ENCODE data around the gene EPB41L3. TPM values are rescaled to one million over a fixed set of nuclear protein-coding genes. Genes with fewer than 3 reads are reported as not detected.

Gene EPB41L3
- total and polyA plus RNA-seq, 2 experiments from 2014 or later: 20.8 to 22.2 TPM

GRCh38 chr18:5413447-5413846, 130.3 kb downstream of the EPB41L3 start:
- H3K4me2 ChIP-seq (ENCODE audit: unreplicated experiment): no peak overlapping the region
- H3K4me3 ChIP-seq: no peak overlapping the region
- no peak overlapping the region for H3K27ac ChIP-seq
- H4K20me1 ChIP-seq (ENCODE audit: insufficient read depth): no peaks in the 10 kb centered on the region
- H2AFZ ChIP-seq: no peak overlapping the region
- in situ Hi-C loops (cut with MboI): no loop called here
- no peaks in the 10 kb centered on the region for H3K4me1 ChIP-seq (ENCODE audit: insufficient read depth)
- no peak for DNase-seq
- no peaks in the 10 kb centered on the region for H3K9me3 ChIP-seq (ENCODE audit: low read depth)
- H3K79me2 ChIP-seq (ENCODE audit: insufficient read depth): no peaks in the 10 kb centered on the region
- no peaks in the 10 kb centered on the region for H3K9me2 ChIP-seq (ENCODE audit: insufficient read depth)
- H3K36me3 ChIP-seq (ENCODE audit: low read depth): no peaks in the 10 kb centered on the region
- H3K9ac ChIP-seq: no peak overlapping the region
- 72 to 73% methylated on average over 2 of the region's 2 CpGs for WGBS, 2 experiments (ENCODE audit: low coverage in 1 of 2, low lambda C conversion rate in 2 of 2, missing lambda C conversion rate in 2 of 2)
- H3F3A ChIP-seq (ENCODE audit: insufficient read depth): no peaks in the 10 kb centered on the region
- H3K27me3 ChIP-seq (replicated peaks; ENCODE audit: insufficient read depth): no peaks in the 10 kb centered on the region
- no peak for TF ChIP-seq EZH2 (IDR thresholded peaks at IDR 0.05; ENCODE audit: insufficient read depth, poor library complexity, severe bottlenecking)
- no peak for TF ChIP-seq EZH2phosphoT487 (IDR thresholded peaks at IDR 0.05; ENCODE audit: insufficient read depth, low read depth)

DNA sequence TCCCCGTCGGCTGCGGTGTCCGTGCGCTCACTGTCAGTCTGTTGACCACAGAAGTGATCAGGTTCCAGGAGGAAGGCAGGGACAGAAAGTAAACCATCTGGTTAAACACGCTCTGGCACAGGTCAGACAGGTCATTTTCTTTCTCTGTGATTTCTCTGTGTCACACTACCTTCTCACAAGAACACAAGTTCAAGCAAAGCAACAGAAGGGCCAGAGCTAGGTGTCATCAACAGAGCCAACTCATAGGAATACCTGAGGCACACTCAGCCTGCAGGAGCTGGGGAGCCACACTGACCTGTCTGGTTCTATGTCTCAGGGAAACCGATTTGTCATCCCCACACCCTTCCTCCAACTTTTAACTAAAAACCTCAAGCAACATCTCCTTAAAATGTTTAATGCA, 133.2 kb downstream of the EPB41L3 start:
- no peaks in the 10 kb centered on the region for H3K79me2 ChIP-seq (ENCODE audit: insufficient read depth)
- H3F3A ChIP-seq (ENCODE audit: insufficient read depth): no peaks in the 10 kb centered on the region
- WGBS, 2 experiments (ENCODE audit: low coverage in 1 of 2, low lambda C conversion rate in 2 of 2, missing lambda C conversion rate in 2 of 2): 93 to 96% methylated on average over 7 of the region's 7 CpGs
- DNase-seq: no peak
- H3K9ac ChIP-seq: no peak overlapping the region
- no peak overlapping the region for H2AFZ ChIP-seq
- no peaks in the 10 kb centered on the region for H4K20me1 ChIP-seq (ENCODE audit: insufficient read depth)
- no peaks in the 10 kb centered on the region for H3K4me1 ChIP-seq (ENCODE audit: insufficient read depth)
- no peaks in the 10 kb centered on the region for H3K36me3 ChIP-seq (ENCODE audit: low read depth)
- H3K27me3 ChIP-seq (replicated peaks; ENCODE audit: insufficient read depth): no peaks in the 10 kb centered on the region
- no peaks in the 10 kb centered on the region for H3K9me3 ChIP-seq (ENCODE audit: low read depth)
- H3K4me2 ChIP-seq (ENCODE audit: unreplicated experiment): no peak overlapping the region
- H3K4me3 ChIP-seq: no peak overlapping the region
- no peak for TF ChIP-seq EZH2phosphoT487 (IDR thresholded peaks at IDR 0.05; ENCODE audit: insufficient read depth, low read depth)
- no peak for TF ChIP-seq EZH2 (IDR thresholded peaks at IDR 0.05; ENCODE audit: insufficient read depth, poor library complexity, severe bottlenecking)
- H3K9me2 ChIP-seq (ENCODE audit: insufficient read depth): no peaks in the 10 kb centered on the region
- H3K27ac ChIP-seq: no peak overlapping the region
- in situ Hi-C loops (cut with MboI): no loop called here

GRCh38 chr18:5398269-5398668, 145.5 kb downstream of the EPB41L3 start:
- Histone ChIP-seq H3K9me2 (ENCODE audit: insufficient read depth) (no peaks in the 10 kb centered on the region), H3K36me3 (ENCODE audit: low read depth) (no peaks in the 10 kb centered on the region), H3K27ac (no peak overlapping the region), H4K20me1 (ENCODE audit: insufficient read depth) (no peaks in the 10 kb centered on the region), H2AFZ (no peak overlapping the region), H3K27me3 (replicated peaks; ENCODE audit: insufficient read depth) (no peaks in the 10 kb centered on the region), H3K9ac (no peak overlapping the region), H3K4me1 (ENCODE audit: insufficient read depth) (peaks cover 7% of the 10 kb centered on the region; the same call in 1 of the 2 replicates), H3K4me2 (ENCODE audit: unreplicated experiment) (no peak overlapping the region), H3K79me2 (ENCODE audit: insufficient read depth) (no peaks in the 10 kb centered on the region), H3F3A (ENCODE audit: insufficient read depth) (no peaks in the 10 kb centered on the region; the same call in 1 of the 2 replicates), H3K9me3 (ENCODE audit: low read depth) (no peaks in the 10 kb centered on the region), H3K4me3 (no peak overlapping the region)
- in situ Hi-C loops (cut with MboI): no loop called here
- no peak for TF ChIP-seq EZH2phosphoT487 (IDR thresholded peaks at IDR 0.05; ENCODE audit: insufficient read depth, low read depth)
- no peak for TF ChIP-seq EZH2 (IDR thresholded peaks at IDR 0.05; ENCODE audit: insufficient read depth, poor library complexity, severe bottlenecking)
- WGBS, 2 experiments (ENCODE audit: low coverage in 1 of 2, low lambda C conversion rate in 2 of 2, missing lambda C conversion rate in 2 of 2): 94 to 96% methylated on average over 8 of the region's 8 CpGs
- no peak for DNase-seq

- Histone ChIP-seq H3K9me2 (ENCODE audit: insufficient read depth) (no peaks in the 10 kb centered on the region), H4K20me1 (ENCODE audit: insufficient read depth) (no peaks in the 10 kb centered on the region), H3K79me2 (ENCODE audit: insufficient read depth) (no peaks in the 10 kb centered on the region), H3K9me3 (ENCODE audit: low read depth) (no peaks in the 10 kb centered on the region), H3K36me3 (ENCODE audit: low read depth) (no peaks in the 10 kb centered on the region), H2AFZ (no peak overlapping the region), H3K27me3 (replicated peaks; ENCODE audit: insufficient read depth) (no peaks in the 10 kb centered on the region), H3K4me1 (ENCODE audit: insufficient read depth) (peaks cover 7% of the 10 kb centered on the region; the same call in 1 of the 2 replicates), H3K4me2 (ENCODE audit: unreplicated experiment) (no peak overlapping the region), H3K9ac (no peak overlapping the region), H3K4me3 (no peak overlapping the region), H3K27ac (no peak overlapping the region), H3F3A (ENCODE audit: insufficient read depth) (no peaks in the 10 kb centered on the region; the same call in 1 of the 2 replicates)
- in situ Hi-C loops (cut with MboI): no loop called here
- WGBS, 2 experiments (ENCODE audit: low coverage in 1 of 2, low lambda C conversion rate in 2 of 2, missing lambda C conversion rate in 2 of 2): 94 to 96% methylated on average over 18 of the region's 18 CpGs
- no peak for DNase-seq
- TF ChIP-seq EZH2 (IDR thresholded peaks at IDR 0.05; ENCODE audit: insufficient read depth, poor library complexity, severe bottlenecking) (no peak), EZH2phosphoT487 (IDR thresholded peaks at IDR 0.05; ENCODE audit: insufficient read depth, low read depth) (no peak)
Measured at GRCh38 chr18:5397102-5397501, 146.7 kb downstream of the EPB41L3 start.

All from GM23248 (cell line).